ENCODE measurements around the gene FOXL3. TPM values are rescaled to one million over a fixed set of nuclear protein-coding genes. Genes with fewer than 3 reads are reported as not detected.

Gene FOXL3
- total RNA-seq, 6 experiments from 2014 or later: not detected

- Mint-ChIP-seq H3K27ac (no peak overlapping the region), H3K9me3 (no peaks in the 10 kb centered on the region; the same call in 1 of the 2 replicates), H3K4me3 (no peak overlapping the region), H3K36me3 (ENCODE audit: low read depth) (no peaks in the 10 kb centered on the region; the same call in 1 of the 2 replicates), H3K27me3 (ENCODE audit: insufficient read depth) (peaks cover 37% of the 10 kb centered on the region), H3K4me1 (ENCODE audit: low read depth) (no peaks in the 10 kb centered on the region)
- TF ChIP-seq CTCF (IDR thresholded peaks at IDR 0.05): no peak
- no peak for DNase-seq
These were observed 8.3 kb upstream of the FOXL3 start for GRCh38 chr7:281637-282036.

DNA sequence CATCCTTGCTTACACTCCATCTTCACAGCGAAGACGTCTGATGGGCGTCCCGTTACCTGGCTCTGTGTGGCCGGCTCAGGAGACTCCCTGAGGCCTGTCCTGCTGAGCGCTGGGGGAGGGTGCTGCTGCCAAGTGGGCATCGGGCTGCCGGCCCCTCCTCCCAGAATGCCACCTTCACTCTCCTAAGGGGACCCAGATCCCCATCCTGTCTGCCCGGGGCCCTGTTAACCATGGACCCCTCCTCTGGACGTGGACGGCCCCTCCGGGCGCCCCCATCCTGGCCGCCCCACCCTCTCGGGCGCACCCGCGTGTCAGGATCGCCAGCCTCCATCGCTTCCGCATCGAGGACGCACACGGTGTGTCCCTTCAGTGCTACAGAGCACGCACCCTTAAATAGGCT, 7.3 kb upstream of the FOXL3 start:
- H3K9me3 Mint-ChIP-seq: no peaks in the 10 kb centered on the region
- H3K4me1 Mint-ChIP-seq (ENCODE audit: low read depth): no peaks in the 10 kb centered on the region
- TF ChIP-seq CTCF (IDR thresholded peaks at IDR 0.05): no peak
- peaks cover 30% of the 10 kb centered on the region for H3K27me3 Mint-ChIP-seq (ENCODE audit: insufficient read depth)
- H3K27ac Mint-ChIP-seq: no peak overlapping the region
- no peak overlapping the region for H3K4me3 Mint-ChIP-seq
- no peaks in the 10 kb centered on the region; the same call in 1 of the 2 replicates for H3K36me3 Mint-ChIP-seq (ENCODE audit: low read depth)
- DNase-seq: no peak

GRCh38 chr7:284762-285722, 4.9 kb upstream of the FOXL3 start:
- peaks cover 30% of the 10 kb centered on the region for H3K27me3 Mint-ChIP-seq (ENCODE audit: insufficient read depth)
- no peak for TF ChIP-seq CTCF (IDR thresholded peaks at IDR 0.05)
- DNase-seq: no peak
- H3K4me1 Mint-ChIP-seq (ENCODE audit: low read depth): no peaks in the 10 kb centered on the region
- H3K27ac Mint-ChIP-seq: no peak overlapping the region
- H3K9me3 Mint-ChIP-seq: no peaks in the 10 kb centered on the region
- H3K36me3 Mint-ChIP-seq (ENCODE audit: low read depth): no peaks in the 10 kb centered on the region; the same call in 1 of the 2 replicates
- no peak overlapping the region for H3K4me3 Mint-ChIP-seq

- no peak for TF ChIP-seq CTCF (IDR thresholded peaks at IDR 0.05)
- Mint-ChIP-seq H3K4me3 (no peak overlapping the region), H3K9me3 (no peaks in the 10 kb centered on the region), H3K27ac (no peak overlapping the region), H3K36me3 (ENCODE audit: low read depth) (no peaks in the 10 kb centered on the region; the same call in 1 of the 2 replicates), H3K27me3 (ENCODE audit: insufficient read depth) (peaks cover 30% of the 10 kb centered on the region), H3K4me1 (ENCODE audit: low read depth) (no peaks in the 10 kb centered on the region)
- DNase-seq: no peak
These were observed 4.2 kb upstream of the FOXL3 start for GRCh38 chr7:285731-286130.

- DNase-seq: no peak
- H3K4me1 Mint-ChIP-seq (ENCODE audit: low read depth): no peaks in the 10 kb centered on the region
- peaks cover 30% of the 10 kb centered on the region for H3K27me3 Mint-ChIP-seq (ENCODE audit: insufficient read depth)
- TF ChIP-seq CTCF (IDR thresholded peaks at IDR 0.05): no peak
- no peaks in the 10 kb centered on the region; the same call in 1 of the 2 replicates for H3K36me3 Mint-ChIP-seq (ENCODE audit: low read depth)
- no peak overlapping the region for H3K4me3 Mint-ChIP-seq
- no peaks in the 10 kb centered on the region for H3K9me3 Mint-ChIP-seq
- H3K27ac Mint-ChIP-seq: no peak overlapping the region
These were observed 3.7 kb upstream of the FOXL3 start for GRCh38 chr7:286266-286665.
